ENCODE data around the gene SLC35B1.

SLC35B1 gene

GRCh38 chr17:49738456-49739163 is 30.8 kb upstream of the SLC35B1 start:
- no peak overlapping the region for H3K27ac ChIP-seq (ENCODE audit: poor library complexity, severe bottlenecking)

DNA sequence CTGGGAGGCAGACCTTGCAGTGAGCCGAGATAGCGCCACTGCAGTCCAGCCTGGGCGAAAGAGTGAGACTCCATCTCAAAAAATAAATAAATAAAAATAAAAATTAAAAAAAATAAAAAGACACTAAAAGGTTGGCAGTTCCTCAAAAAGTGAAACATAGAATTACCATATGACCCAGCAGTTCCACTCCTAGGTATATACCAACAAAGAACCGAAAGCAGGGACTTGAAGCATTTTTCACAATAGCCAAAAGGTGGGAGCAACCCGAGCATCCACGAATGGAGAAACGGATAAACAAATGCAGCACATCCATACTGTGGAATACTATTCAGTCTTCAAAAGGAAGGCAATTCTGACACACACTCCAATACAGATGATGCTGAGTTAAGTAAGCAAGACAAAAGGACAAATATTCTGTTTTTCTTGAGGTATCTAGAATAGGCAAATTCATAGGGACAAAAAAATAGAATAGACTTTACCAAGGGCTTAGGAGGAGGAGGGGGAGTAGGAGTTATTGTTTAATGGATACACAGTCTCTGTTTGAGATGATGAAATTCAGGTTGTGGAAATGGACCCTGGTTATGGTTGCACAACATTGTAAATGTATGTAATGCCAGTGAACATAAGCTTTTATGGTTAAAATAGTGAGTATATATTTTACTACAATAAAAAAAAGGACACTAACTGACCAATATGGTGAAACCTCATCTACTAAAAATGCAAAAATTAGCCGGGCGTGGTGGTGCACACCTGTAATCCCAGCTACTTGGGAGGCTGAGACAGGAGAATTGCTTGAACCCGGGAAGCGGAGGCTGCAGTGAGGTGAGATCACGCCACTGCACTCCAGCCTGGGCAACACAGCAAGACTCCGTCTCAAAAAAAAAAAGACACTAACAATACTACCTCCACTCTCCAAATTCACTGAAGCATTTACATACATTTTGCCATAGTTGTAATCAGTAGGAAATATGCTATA is 27.0 kb upstream of the SLC35B1 start:
- DNase-seq (ENCODE audit: low spot score) (no peak), ATAC-seq (ENCODE audit: low read depth) (no peak)
- H3K27ac ChIP-seq (ENCODE audit: poor library complexity, severe bottlenecking) = no peak overlapping the region
- no peak overlapping the region for H3K4me3 ChIP-seq (ENCODE audit: severe bottlenecking)
- H3K27me3 ChIP-seq (ENCODE audit: insufficient read depth, poor library complexity, severe bottlenecking) = no peaks in the 10 kb centered on the region
- H3K9me3 ChIP-seq (ENCODE audit: severe bottlenecking) = no peaks in the 10 kb centered on the region
- no peaks in the 10 kb centered on the region for H3K36me3 ChIP-seq (ENCODE audit: low read depth)
- no peaks in the 10 kb centered on the region for H3K4me1 ChIP-seq (ENCODE audit: insufficient read depth, poor library complexity, severe bottlenecking)
- TF ChIP-seq, protein P1, sequence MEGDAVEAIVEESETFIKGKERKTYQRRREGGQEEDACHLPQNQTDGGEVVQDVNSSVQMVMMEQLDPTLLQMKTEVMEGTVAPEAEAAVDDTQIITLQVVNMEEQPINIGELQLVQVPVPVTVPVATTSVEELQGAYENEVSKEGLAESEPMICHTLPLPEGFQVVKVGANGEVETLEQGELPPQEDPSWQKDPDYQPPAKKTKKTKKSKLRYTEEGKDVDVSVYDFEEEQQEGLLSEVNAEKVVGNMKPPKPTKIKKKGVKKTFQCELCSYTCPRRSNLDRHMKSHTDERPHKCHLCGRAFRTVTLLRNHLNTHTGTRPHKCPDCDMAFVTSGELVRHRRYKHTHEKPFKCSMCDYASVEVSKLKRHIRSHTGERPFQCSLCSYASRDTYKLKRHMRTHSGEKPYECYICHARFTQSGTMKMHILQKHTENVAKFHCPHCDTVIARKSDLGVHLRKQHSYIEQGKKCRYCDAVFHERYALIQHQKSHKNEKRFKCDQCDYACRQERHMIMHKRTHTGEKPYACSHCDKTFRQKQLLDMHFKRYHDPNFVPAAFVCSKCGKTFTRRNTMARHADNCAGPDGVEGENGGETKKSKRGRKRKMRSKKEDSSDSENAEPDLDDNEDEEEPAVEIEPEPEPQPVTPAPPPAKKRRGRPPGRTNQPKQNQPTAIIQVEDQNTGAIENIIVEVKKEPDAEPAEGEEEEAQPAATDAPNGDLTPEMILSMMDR (IDR thresholded peaks at IDR 0.05; ENCODE audit: poor library complexity, severe bottlenecking) = no peak

More at GRCh38 chr17:49738456-49739163, 30.8 kb upstream of the SLC35B1 start:
- Histone ChIP-seq H3K27me3 (ENCODE audit: insufficient read depth, poor library complexity, severe bottlenecking) (no peaks in the 10 kb centered on the region), H3K9me3 (ENCODE audit: severe bottlenecking) (no peaks in the 10 kb centered on the region), H3K4me1 (ENCODE audit: insufficient read depth, poor library complexity, severe bottlenecking) (no peaks in the 10 kb centered on the region), H3K36me3 (ENCODE audit: low read depth) (no peaks in the 10 kb centered on the region), H3K4me3 (ENCODE audit: severe bottlenecking) (no peak overlapping the region)
- DNase-seq (ENCODE audit: low spot score) (no peak), ATAC-seq (ENCODE audit: low read depth) (no peak)
- TF ChIP-seq, protein P1 (IDR thresholded peaks at IDR 0.05; ENCODE audit: poor library complexity, severe bottlenecking) = no peak

GRCh38 chr17:49731435-49731831 is 23.7 kb upstream of the SLC35B1 start:
- no peak overlapping the region for H3K4me3 ChIP-seq (ENCODE audit: severe bottlenecking)
- H3K27ac ChIP-seq (ENCODE audit: poor library complexity, severe bottlenecking) = no peak overlapping the region
- no peaks in the 10 kb centered on the region for H3K36me3 ChIP-seq (ENCODE audit: low read depth)
- ATAC-seq (ENCODE audit: low read depth) (no peak), DNase-seq (ENCODE audit: low spot score) (no peak)
- TF ChIP-seq, protein P1 (IDR thresholded peaks at IDR 0.05; ENCODE audit: poor library complexity, severe bottlenecking) = no peak
- no peaks in the 10 kb centered on the region for H3K9me3 ChIP-seq (ENCODE audit: severe bottlenecking)
- H3K4me1 ChIP-seq (ENCODE audit: insufficient read depth, poor library complexity, severe bottlenecking) = no peaks in the 10 kb centered on the region
- no peaks in the 10 kb centered on the region for H3K27me3 ChIP-seq (ENCODE audit: insufficient read depth, poor library complexity, severe bottlenecking)

GRCh38 chr17:49730785-49731434 is 23.1 kb upstream of the SLC35B1 start:
- ATAC-seq (ENCODE audit: low read depth) = no peak
- Histone ChIP-seq H3K4me1 (ENCODE audit: insufficient read depth, poor library complexity, severe bottlenecking) (no peaks in the 10 kb centered on the region), H3K27me3 (ENCODE audit: insufficient read depth, poor library complexity, severe bottlenecking) (no peaks in the 10 kb centered on the region), H3K4me3 (ENCODE audit: severe bottlenecking) (no peak overlapping the region), H3K36me3 (ENCODE audit: low read depth) (no peaks in the 10 kb centered on the region), H3K27ac (ENCODE audit: poor library complexity, severe bottlenecking) (no peak overlapping the region), H3K9me3 (ENCODE audit: severe bottlenecking) (no peaks in the 10 kb centered on the region)
- TF ChIP-seq, protein P1 (IDR thresholded peaks at IDR 0.05; ENCODE audit: poor library complexity, severe bottlenecking) = no peak
- DNase-seq (ENCODE audit: low spot score) = no peak

Data from RWPE2 (cell line).